Mesenchymal stem cell (in vitro differentiated cells and primary cell): ENCODE data around the gene NOMO2.
"Not testable (repeated sequence)": the region's sequence is repeated elsewhere in the genome, so short reads cannot be mapped to it uniquely, and the experiment has no call there.

Experiments
- DNase-seq: peaks from one replicate; pipeline ENCODE4 v3.0.0-alpha.2; 2013
- H2AFZ ChIP-seq: one replicate; pipeline ENCODE4 v1.6.1; 2013; ENCODE audit warnings: low read depth, mild to moderate bottlenecking, control low read depth, inconsistent platforms, low read length, moderate library complexity
- H2AK5ac ChIP-seq: 2 replicates; pipeline ENCODE4 v1.6.1; 2013; ENCODE audit warnings: low read length, moderate library complexity, mild to moderate bottlenecking, inconsistent platforms; ENCODE audit not compliant: severe bottlenecking
- H2BK120ac ChIP-seq: one replicate; pipeline ENCODE4 v1.6.1; 2013; ENCODE audit warnings: low read depth, mild to moderate bottlenecking, inconsistent platforms, low read length, moderate library complexity
- H2BK12ac ChIP-seq, 2 experiments: one replicate each; pipeline ENCODE4 v1.6.1; 2013; ENCODE audit warnings: inconsistent platforms in 2 of 2, low read length in 2 of 2, mild to moderate bottlenecking in 2 of 2, moderate library complexity in 2 of 2, control low read depth in 1 of 2
- H2BK15ac ChIP-seq: one replicate; pipeline ENCODE4 v1.6.1; 2013; ENCODE audit warnings: mild to moderate bottlenecking, low read depth, inconsistent platforms; ENCODE audit not compliant: poor library complexity, severe bottlenecking
- H2BK5ac ChIP-seq: 2 replicates; pipeline ENCODE4 v1.6.1; 2013; ENCODE audit warnings: low read depth, mild to moderate bottlenecking, low read length, control low read depth, inconsistent platforms; ENCODE audit not compliant: poor library complexity, severe bottlenecking
- H3K14ac ChIP-seq, 2 experiments: one replicate each; pipeline ENCODE4 v1.6.1; 2013; ENCODE audit warnings: inconsistent platforms in 2 of 2, low read length in 2 of 2, control low read depth in 1 of 2, mild to moderate bottlenecking in 1 of 2, moderate library complexity in 1 of 2
- H3K18ac ChIP-seq, 2 experiments: one replicate each; pipeline ENCODE4 v1.6.1; 2013; ENCODE audit warnings: inconsistent platforms in 2 of 2, low read length in 2 of 2, control low read depth in 1 of 2, low read depth in 1 of 2, mild to moderate bottlenecking in 1 of 2
- H3K23ac ChIP-seq, 2 experiments: one replicate each; pipeline ENCODE4 v1.6.1; 2013; ENCODE audit warnings: inconsistent platforms in 2 of 2, low read length in 2 of 2, mild to moderate bottlenecking in 2 of 2, moderate library complexity in 2 of 2, control low read depth in 1 of 2
- H3K27ac ChIP-seq: 2 replicates; pipeline ENCODE4 v1.5.1; 2013; ENCODE audit warnings: mild to moderate bottlenecking, moderate library complexity, low read length, control low read depth, inconsistent platforms; ENCODE audit not compliant: poor library complexity, severe bottlenecking
- H3K27me3 ChIP-seq, 2 experiments: 2 replicates each; pipeline versions ENCODE4 v1.6.1 to v1.7.0; 2013; ENCODE audit warnings: low read length in 2 of 2, mild to moderate bottlenecking in 2 of 2, moderate library complexity in 2 of 2, control low read depth in 1 of 2, inconsistent platforms in 1 of 2; ENCODE audit not compliant: control insufficient read depth in 1 of 2, insufficient read depth in 1 of 2
- H3K36me3 ChIP-seq, 2 experiments: 2 replicates each; pipeline versions ENCODE4 v1.6.1 to v1.7.0; 2013; ENCODE audit warnings: low read length in 2 of 2, control low read depth in 1 of 2, inconsistent platforms in 1 of 2, low read depth in 1 of 2, mild to moderate bottlenecking in 1 of 2; ENCODE audit not compliant: insufficient read depth in 2 of 2, control insufficient read depth in 1 of 2
- H3K4ac ChIP-seq, 2 experiments: one replicate each; pipeline ENCODE4 v1.6.1; 2013; ENCODE audit warnings: inconsistent platforms in 2 of 2, low read length in 2 of 2, mild to moderate bottlenecking in 2 of 2, moderate library complexity in 2 of 2, control low read depth in 1 of 2, low read depth in 1 of 2
- H3K4me1 ChIP-seq: 2 replicates; pipeline ENCODE4 v1.6.1; 2013; ENCODE audit warnings: low read depth, low read length, control low read depth; ENCODE audit not compliant: control insufficient read depth, insufficient read depth
- H3K4me2 ChIP-seq: 2 replicates; pipeline ENCODE4 v1.6.1; 2013; ENCODE audit warnings: low read length, mild to moderate bottlenecking, inconsistent platforms; ENCODE audit not compliant: poor library complexity, severe bottlenecking
- H3K4me3 ChIP-seq, 2 experiments: 2 replicates each; pipeline versions ENCODE4 v1.5.1 to v1.7.0; 2013; ENCODE audit warnings: low read length in 2 of 2, mild to moderate bottlenecking in 2 of 2, control low read depth in 1 of 2, low read depth in 1 of 2; ENCODE audit not compliant: insufficient read depth in 1 of 2
- H3K79me1 ChIP-seq: replicated peaks from 2 replicates; pipeline ENCODE4 v1.6.1; 2013; ENCODE audit warnings: mild to moderate bottlenecking, control low read depth, low read length, inconsistent platforms; ENCODE audit not compliant: poor library complexity, severe bottlenecking
- H3K9ac ChIP-seq: 2 replicates; pipeline ENCODE4 v1.7.0; 2013; ENCODE audit warnings: mild to moderate bottlenecking, low read length, moderate library complexity
- H3K9me3 ChIP-seq: 2 replicates; pipeline ENCODE4 v1.7.0; 2013; ENCODE audit warnings: mild to moderate bottlenecking, low read length; ENCODE audit not compliant: control insufficient read depth
- H4K8ac ChIP-seq: one replicate; pipeline ENCODE4 v1.6.1; 2013; ENCODE audit warnings: inconsistent platforms, mild to moderate bottlenecking, low read length, moderate library complexity
- H4K91ac ChIP-seq: one replicate; pipeline ENCODE4 v1.6.1; 2013; ENCODE audit warnings: mild to moderate bottlenecking, low read length, inconsistent platforms
- WGBS: methylation state at CpG from one replicate; pipeline ENCODE4 v1.1.7; 2013; ENCODE audit warnings: mixed read lengths; 5-methylcytosine and 5-hydroxymethylcytosine counted together

NOMO2 gene

GRCh38 chr16:18594880-18595279 is 33.0 kb upstream of the NOMO2 start:
- 56% methylated on average over 5 of the region's 5 CpGs for WGBS
- not testable (repeated sequence) for H3K27me3 ChIP-seq, H4K91ac ChIP-seq, H2BK120ac ChIP-seq, H3K14ac ChIP-seq, H3K36me3 ChIP-seq, H3K9me3 ChIP-seq, H3K18ac ChIP-seq, H3K27ac ChIP-seq, H3K4me1 ChIP-seq, H4K8ac ChIP-seq, H2BK5ac ChIP-seq, H2AK5ac ChIP-seq, H3K23ac ChIP-seq, H2BK12ac ChIP-seq, H3K79me1 ChIP-seq, H3K4me3 ChIP-seq, H3K9ac ChIP-seq, H2BK15ac ChIP-seq, H2AFZ ChIP-seq, H3K4me2 ChIP-seq, H3K4ac ChIP-seq
- peak; percentile 65 for DNase-seq

- WGBS, result 23% methylated on average over 4 of the region's 5 CpGs
These were observed 32.0 kb upstream of the NOMO2 start for GRCh38 chr16:18593904-18594303.

DNA sequence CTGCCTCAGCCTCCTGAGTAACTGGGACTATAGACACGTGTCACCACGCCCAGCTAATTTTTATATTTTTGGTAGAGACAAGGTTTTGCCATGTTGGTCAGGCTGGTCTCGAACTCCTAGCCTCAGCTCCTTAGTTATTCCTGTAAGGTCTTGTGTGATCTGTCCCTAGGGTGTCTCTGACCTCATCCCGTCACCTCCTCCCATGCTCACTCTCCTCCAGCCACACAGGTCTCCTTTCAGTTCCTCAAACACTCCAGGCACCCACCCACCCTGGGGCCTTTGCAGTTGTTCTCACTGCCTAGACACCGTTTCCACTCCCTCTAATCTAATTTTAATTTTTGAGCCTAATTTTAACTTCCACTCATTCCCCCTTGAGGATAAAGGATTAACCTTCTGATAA is 31.1 kb upstream of the NOMO2 start:
- not testable (repeated sequence) for H2BK15ac ChIP-seq, H4K8ac ChIP-seq, H3K4me1 ChIP-seq, H3K9me3 ChIP-seq, H2AFZ ChIP-seq, H3K27ac ChIP-seq, DNase-seq, H3K79me1 ChIP-seq, H2BK12ac ChIP-seq, H3K27me3 ChIP-seq, H3K4ac ChIP-seq, H3K14ac ChIP-seq, H4K91ac ChIP-seq, H3K4me3 ChIP-seq, H3K36me3 ChIP-seq, H3K4me2 ChIP-seq, H3K18ac ChIP-seq, H3K23ac ChIP-seq, H2BK5ac ChIP-seq, H2AK5ac ChIP-seq, H2BK120ac ChIP-seq, H3K9ac ChIP-seq
- WGBS, result 89% methylated on average over 3 of the region's 5 CpGs

More at GRCh38 chr16:18593904-18594303, 32.0 kb upstream of the NOMO2 start:
- H2BK12ac ChIP-seq, H3K27ac ChIP-seq, H3K9me3 ChIP-seq, H2BK5ac ChIP-seq, H3K36me3 ChIP-seq, H3K4me2 ChIP-seq, DNase-seq, H4K91ac ChIP-seq, H3K27me3 ChIP-seq, H2AFZ ChIP-seq, H3K4me3 ChIP-seq, H3K79me1 ChIP-seq, H2BK120ac ChIP-seq, H3K23ac ChIP-seq, H4K8ac ChIP-seq, H3K4ac ChIP-seq, H3K9ac ChIP-seq, H3K4me1 ChIP-seq, H2BK15ac ChIP-seq, H2AK5ac ChIP-seq, H3K18ac ChIP-seq, H3K14ac ChIP-seq: not testable (repeated sequence)

DNA sequence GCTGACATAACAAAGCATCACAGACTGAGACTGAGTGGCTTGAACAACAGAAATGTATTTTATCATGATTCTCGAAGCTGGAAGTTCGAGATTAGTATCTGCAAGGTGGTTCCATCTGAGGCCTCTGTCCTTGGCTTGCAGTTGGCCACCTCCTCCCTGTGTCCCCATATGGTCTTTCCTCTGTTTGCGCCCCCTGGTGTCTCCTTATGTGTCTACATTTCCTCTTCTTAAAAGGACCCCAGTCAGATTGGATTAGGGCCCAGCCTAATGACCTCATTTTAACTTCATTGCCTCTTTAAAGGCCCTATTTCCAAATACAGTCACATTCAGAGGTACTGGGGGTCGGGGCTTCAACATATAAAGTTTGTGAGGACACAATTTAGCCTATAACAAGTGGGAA is 30.0 kb upstream of the NOMO2 start:
- H2BK5ac ChIP-seq, H2BK15ac ChIP-seq, H3K4me3 ChIP-seq, H3K4ac ChIP-seq, H3K79me1 ChIP-seq, H3K36me3 ChIP-seq, H3K27me3 ChIP-seq, H4K91ac ChIP-seq, H2AK5ac ChIP-seq, H3K18ac ChIP-seq, H4K8ac ChIP-seq, H3K9me3 ChIP-seq, H2AFZ ChIP-seq, H3K23ac ChIP-seq, H3K9ac ChIP-seq, H2BK120ac ChIP-seq, H2BK12ac ChIP-seq, H3K27ac ChIP-seq, H3K4me2 ChIP-seq, H3K4me1 ChIP-seq, H3K14ac ChIP-seq: not testable (repeated sequence)
- 83% methylated on average over 2 of the region's 4 CpGs for WGBS
- DNase-seq, result peak; percentile 34
